ENCODE measurements around the gene EYA4. TPM values are rescaled to one million over a fixed set of nuclear protein-coding genes. Genes with fewer than 3 reads are reported as not detected.

EYA4 gene, protein sequence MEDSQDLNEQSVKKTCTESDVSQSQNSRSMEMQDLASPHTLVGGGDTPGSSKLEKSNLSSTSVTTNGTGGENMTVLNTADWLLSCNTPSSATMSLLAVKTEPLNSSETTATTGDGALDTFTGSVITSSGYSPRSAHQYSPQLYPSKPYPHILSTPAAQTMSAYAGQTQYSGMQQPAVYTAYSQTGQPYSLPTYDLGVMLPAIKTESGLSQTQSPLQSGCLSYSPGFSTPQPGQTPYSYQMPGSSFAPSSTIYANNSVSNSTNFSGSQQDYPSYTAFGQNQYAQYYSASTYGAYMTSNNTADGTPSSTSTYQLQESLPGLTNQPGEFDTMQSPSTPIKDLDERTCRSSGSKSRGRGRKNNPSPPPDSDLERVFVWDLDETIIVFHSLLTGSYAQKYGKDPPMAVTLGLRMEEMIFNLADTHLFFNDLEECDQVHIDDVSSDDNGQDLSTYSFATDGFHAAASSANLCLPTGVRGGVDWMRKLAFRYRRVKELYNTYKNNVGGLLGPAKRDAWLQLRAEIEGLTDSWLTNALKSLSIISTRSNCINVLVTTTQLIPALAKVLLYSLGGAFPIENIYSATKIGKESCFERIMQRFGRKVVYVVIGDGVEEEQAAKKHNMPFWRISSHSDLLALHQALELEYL
- total RNA-seq, result 0.05 and 0.40 TPM in 2 replicates

DNA sequence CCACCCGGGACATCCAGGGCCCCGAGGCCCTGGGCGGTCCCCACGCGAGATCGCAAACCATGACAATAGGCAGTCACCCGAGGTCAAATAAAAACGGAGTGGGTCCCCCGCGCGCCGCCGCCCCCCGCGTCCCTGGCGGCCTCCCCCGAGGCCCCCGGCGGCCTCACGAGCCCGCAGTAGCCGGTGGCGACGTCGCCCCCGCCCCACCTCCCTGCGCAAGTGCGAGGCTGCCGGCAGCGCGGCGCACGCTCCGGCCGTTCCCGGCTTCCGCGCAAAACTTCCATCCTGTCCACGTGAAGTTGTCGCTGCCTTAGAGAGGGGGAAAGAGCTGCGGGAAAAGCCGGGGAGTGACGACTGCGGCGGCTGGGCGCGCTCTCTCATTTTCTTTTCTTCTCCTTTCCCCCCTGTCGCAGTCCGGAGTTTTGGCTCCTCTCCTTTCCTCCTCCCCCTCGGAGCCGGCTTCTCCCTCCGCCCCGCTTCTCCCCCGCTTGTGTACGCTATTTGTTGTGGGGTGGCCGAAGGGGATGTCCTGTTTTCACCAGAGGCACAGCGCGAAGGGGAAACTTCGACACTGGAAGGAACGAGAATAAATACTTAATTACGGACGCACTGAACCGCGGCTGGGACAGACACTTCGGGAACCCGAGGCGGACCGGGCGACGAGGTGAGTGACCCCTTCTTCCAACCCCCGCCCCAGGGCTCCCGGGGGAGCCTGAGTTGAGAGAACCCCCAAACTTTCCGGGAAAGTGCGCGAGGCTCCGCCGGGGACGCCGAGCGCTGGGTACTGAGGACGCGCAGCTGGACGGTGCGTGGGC lies at the start of gene EYA4:
Gene EYA4, plus strand, starts transcription at position 272 of the 815 bp plus-strand sequence. CDS start 33,424 bp downstream, outside the sequence.
- no peak for DNase-seq
- H3K4me1 Mint-ChIP-seq, result peaks cover 23% of the 10 kb centered on the region
- peaks cover 43% of the 10 kb centered on the region for H3K27me3 Mint-ChIP-seq
- ChIA-PET CTCF (no interaction called here), POLR2A (no interaction called here)
- no peaks in the 10 kb centered on the region for H3K9me3 Mint-ChIP-seq
- ATAC-seq (ENCODE audit: low read depth), result no peak
- TF ChIP-seq, protein P1, sequence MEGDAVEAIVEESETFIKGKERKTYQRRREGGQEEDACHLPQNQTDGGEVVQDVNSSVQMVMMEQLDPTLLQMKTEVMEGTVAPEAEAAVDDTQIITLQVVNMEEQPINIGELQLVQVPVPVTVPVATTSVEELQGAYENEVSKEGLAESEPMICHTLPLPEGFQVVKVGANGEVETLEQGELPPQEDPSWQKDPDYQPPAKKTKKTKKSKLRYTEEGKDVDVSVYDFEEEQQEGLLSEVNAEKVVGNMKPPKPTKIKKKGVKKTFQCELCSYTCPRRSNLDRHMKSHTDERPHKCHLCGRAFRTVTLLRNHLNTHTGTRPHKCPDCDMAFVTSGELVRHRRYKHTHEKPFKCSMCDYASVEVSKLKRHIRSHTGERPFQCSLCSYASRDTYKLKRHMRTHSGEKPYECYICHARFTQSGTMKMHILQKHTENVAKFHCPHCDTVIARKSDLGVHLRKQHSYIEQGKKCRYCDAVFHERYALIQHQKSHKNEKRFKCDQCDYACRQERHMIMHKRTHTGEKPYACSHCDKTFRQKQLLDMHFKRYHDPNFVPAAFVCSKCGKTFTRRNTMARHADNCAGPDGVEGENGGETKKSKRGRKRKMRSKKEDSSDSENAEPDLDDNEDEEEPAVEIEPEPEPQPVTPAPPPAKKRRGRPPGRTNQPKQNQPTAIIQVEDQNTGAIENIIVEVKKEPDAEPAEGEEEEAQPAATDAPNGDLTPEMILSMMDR (IDR thresholded peaks at IDR 0.05), result no peak
- intact Hi-C loops (cut with micrococcal nuclease), result no loop called here
- H3K36me3 Mint-ChIP-seq (ENCODE audit: low read depth), result no peaks in the 10 kb centered on the region
- no peak within 1 kb of the TSS for H3K27ac Mint-ChIP-seq
- H3K4me3 Mint-ChIP-seq, result peak within 1 kb of the TSS; percentile 46

DNA sequence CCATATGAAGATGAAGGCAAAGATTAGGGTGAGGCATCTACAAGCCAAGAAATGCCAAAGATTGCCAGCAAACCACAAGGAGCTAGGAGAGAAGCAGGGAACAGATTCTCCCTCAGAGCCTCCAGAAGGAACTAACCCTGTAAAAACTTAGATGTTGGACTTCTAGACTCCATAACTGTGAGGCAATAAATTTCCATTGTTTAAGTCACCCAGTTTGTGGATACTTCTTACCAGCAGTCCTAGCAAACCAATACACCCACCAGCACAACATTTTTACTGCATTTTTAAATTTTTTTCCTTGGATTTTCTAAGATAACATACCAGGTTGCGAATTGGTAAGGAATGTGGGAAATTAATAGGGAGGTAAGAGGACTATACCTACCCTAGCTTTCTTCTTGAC lies 47.8 kb upstream of the EYA4 start:
- intact Hi-C loops (cut with micrococcal nuclease), result no loop called here
- ATAC-seq (ENCODE audit: low read depth), result no peak
- no peak for DNase-seq
- TF ChIP-seq, protein P1 (IDR thresholded peaks at IDR 0.05), result no peak
- CTCF ChIA-PET, result no interaction called here
- Mint-ChIP-seq H3K4me1 (no peaks in the 10 kb centered on the region), H3K27me3 (peaks cover 2% of the 10 kb centered on the region), H3K4me3 (no peak overlapping the region), H3K36me3 (ENCODE audit: low read depth) (no peaks in the 10 kb centered on the region), H3K27ac (no peak overlapping the region), H3K9me3 (no peaks in the 10 kb centered on the region)
- POLR2A ChIA-PET, result no interaction called here

DNA sequence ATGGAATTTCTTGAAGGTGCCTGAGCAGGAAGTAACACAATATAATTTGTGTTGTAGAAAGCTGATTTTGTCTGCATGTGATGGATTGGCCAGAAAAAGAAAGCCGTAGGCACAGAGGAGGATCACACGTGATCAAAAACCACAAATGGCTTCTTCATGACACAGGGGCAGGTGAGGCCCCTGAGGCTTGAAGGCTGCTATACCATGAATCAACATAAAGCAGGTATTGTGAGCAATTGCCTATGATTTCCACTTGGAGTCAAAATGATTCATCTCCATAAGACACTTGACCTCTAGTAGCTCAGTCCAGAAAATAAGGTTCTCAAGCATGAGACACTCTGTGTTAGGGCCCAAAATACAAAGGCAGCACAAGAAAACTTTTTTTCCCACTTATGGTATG lies 42.4 kb upstream of the EYA4 start:
- Mint-ChIP-seq H3K27ac (no peak overlapping the region), H3K4me1 (no peaks in the 10 kb centered on the region), H3K4me3 (no peak overlapping the region), H3K27me3 (peaks cover 2% of the 10 kb centered on the region), H3K36me3 (ENCODE audit: low read depth) (no peaks in the 10 kb centered on the region), H3K9me3 (no peaks in the 10 kb centered on the region)
- no peak for ATAC-seq (ENCODE audit: low read depth)
- ChIA-PET CTCF (no interaction called here), POLR2A (no interaction called here)
- intact Hi-C loops (cut with micrococcal nuclease), result no loop called here
- TF ChIP-seq, protein P1 (IDR thresholded peaks at IDR 0.05), result no peak
- DNase-seq, result no peak

DNA sequence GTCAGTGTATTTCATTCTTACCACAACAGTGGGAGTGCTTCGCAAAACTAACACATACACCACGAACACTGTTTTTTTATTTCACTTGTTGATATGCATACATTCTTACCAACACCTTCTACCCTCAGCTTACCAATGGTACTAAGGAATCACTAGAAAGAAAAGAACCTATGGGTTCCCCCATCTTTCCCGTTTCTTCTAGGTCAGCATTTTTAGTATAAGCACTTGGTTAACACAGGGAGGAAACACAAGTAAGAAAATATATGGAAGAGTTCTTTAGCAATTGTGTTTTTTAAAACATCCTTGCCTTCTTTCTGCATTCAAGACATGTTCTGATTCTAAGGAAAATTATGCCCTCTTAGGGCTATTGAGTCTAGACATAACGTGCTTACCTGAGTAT lies 39.9 kb upstream of the EYA4 start:
- ChIA-PET POLR2A (no interaction called here), CTCF (no interaction called here)
- Mint-ChIP-seq H3K27ac (no peak overlapping the region), H3K4me3 (no peak overlapping the region), H3K9me3 (no peaks in the 10 kb centered on the region), H3K36me3 (ENCODE audit: low read depth) (no peaks in the 10 kb centered on the region), H3K4me1 (no peaks in the 10 kb centered on the region), H3K27me3 (peaks cover 2% of the 10 kb centered on the region)
- TF ChIP-seq, protein P1 (IDR thresholded peaks at IDR 0.05), result no peak
- intact Hi-C loops (cut with micrococcal nuclease), result no loop called here
- ATAC-seq (ENCODE audit: low read depth) (no peak), DNase-seq (no peak)
